A673 (cell line): Measurements from ENCODE around the gene ANKRD50.

Source experiments
- CTCF ChIP-seq: fragments of 300-800, 200-600 bp; sonication (generic); conservative IDR thresholded peaks from 2 replicates; pipeline ENCODE4 v1.5.1; 2017; ENCODE audit warnings: low read depth, mild to moderate bottlenecking, antibody characterized with exemption, low read length, moderate library complexity, mixed read lengths
- EZH2 ChIP-seq: fragments of 200-600 bp; sonication (generic); IDR thresholded peaks from 2 replicates; pipeline ENCODE4 v1.6.1; 2017; ENCODE audit warnings: borderline replicate concordance, low read depth, mild to moderate bottlenecking, mixed read lengths, antibody characterized with exemption, low read length; ENCODE audit not compliant: poor library complexity, severe bottlenecking

DNA sequence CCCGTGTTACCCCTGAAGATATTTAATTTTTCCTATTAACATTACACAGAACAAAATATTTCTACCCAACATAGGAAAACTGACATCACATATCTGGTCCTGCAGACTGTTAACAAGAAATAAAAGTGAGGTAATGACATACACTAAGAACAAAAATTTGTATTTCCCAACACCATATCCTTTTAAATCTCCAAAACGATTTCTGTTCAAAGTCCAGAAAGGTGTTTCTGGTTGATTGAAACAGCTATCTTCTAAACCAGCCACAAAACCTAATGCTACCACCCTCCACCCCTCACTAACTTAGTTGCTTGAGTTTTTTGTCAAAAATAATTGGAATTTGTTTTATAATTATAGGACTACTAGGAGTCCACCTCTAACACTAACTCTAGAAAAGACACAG is 7.1 kb downstream of the ANKRD50 start:
- TF ChIP-seq CTCF (no peak), EZH2 (no peak)
